ENCODE measurements around the gene MYLK.
A peak's percentile ranks its signal among the peaks of the same experiment; 100 is the strongest.

Gene MYLK

DNA sequence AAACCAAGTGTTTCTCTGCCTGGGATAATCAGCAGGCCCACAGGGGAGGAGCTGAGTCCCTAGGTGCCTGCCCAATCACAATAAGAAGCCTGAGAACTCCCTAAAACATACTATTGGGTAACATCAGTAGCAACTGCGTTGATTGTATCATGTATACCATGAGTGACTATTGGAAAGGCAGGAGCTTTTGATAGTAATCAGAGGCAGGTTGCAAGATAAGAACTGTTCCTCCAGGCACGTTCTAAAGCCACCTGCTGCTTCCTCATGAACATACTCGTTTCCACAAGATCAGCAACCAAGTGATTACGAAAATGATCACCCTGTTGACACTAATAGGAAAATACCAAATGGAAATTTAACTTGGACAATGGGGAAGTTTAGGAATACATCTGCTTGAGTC lies 6.7 kb downstream of the MYLK start:
- DNase-seq (ENCODE audit: low read depth), result no peak
- TF ChIP-seq, protein P1, sequence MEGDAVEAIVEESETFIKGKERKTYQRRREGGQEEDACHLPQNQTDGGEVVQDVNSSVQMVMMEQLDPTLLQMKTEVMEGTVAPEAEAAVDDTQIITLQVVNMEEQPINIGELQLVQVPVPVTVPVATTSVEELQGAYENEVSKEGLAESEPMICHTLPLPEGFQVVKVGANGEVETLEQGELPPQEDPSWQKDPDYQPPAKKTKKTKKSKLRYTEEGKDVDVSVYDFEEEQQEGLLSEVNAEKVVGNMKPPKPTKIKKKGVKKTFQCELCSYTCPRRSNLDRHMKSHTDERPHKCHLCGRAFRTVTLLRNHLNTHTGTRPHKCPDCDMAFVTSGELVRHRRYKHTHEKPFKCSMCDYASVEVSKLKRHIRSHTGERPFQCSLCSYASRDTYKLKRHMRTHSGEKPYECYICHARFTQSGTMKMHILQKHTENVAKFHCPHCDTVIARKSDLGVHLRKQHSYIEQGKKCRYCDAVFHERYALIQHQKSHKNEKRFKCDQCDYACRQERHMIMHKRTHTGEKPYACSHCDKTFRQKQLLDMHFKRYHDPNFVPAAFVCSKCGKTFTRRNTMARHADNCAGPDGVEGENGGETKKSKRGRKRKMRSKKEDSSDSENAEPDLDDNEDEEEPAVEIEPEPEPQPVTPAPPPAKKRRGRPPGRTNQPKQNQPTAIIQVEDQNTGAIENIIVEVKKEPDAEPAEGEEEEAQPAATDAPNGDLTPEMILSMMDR (IDR thresholded peaks at IDR 0.05; ENCODE audit: control insufficient read depth, extremely low read depth, insufficient read depth), result no peak
- no peak overlapping the region for H3K4me3 ChIP-seq (ENCODE audit: low read depth, low read length)

DNA sequence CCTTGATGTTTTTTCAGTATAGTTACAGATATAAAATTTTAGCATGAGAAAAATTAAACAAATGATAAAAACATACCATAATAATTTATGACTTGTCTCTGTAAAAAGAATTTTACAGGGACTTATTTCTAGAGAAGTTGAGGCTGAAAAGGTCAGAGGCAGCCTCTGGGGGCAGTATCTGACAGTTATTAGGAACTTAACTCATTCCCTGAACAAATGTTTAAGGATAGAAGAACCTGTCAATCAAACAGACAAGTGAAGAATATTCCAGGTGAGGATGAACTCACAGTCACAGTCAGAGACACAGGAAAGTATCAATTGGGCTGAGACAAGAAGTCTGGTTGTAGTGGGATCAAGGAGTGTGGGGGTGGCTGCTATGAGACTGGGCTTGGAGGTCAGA lies 7.3 kb downstream of the MYLK start:
- no peak overlapping the region for H3K4me3 ChIP-seq (ENCODE audit: low read depth, low read length)
- DNase-seq (ENCODE audit: low read depth), result no peak
- TF ChIP-seq, protein P1 (IDR thresholded peaks at IDR 0.05; ENCODE audit: control insufficient read depth, extremely low read depth, insufficient read depth), result 0 out of 2 replicates have a peak, but pooled peaks have one; percentile 19

DNA sequence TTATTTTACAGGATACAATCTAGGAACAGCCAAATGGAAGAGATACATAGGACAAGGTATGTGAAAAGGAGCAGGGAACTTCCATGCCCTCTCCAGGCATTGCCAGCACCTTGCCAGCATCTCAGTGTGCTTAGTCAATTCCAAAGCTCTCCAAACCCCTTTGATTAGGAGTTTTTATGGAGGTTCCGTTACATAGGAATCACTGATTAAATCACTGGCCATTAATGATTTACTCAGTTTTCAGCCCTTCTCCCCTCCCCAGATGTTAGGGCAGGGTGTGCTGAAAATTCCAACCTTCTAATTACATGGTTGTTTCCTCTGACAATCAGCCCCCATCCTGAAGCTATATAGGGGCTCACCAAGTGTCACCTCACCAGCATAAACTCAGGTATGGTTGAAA lies 11.5 kb downstream of the MYLK start:
- no peak for DNase-seq (ENCODE audit: low read depth)
- TF ChIP-seq, protein P1 (IDR thresholded peaks at IDR 0.05; ENCODE audit: control insufficient read depth, extremely low read depth, insufficient read depth), result no peak
- no peak overlapping the region for H3K4me3 ChIP-seq (ENCODE audit: low read depth, low read length)

DNA sequence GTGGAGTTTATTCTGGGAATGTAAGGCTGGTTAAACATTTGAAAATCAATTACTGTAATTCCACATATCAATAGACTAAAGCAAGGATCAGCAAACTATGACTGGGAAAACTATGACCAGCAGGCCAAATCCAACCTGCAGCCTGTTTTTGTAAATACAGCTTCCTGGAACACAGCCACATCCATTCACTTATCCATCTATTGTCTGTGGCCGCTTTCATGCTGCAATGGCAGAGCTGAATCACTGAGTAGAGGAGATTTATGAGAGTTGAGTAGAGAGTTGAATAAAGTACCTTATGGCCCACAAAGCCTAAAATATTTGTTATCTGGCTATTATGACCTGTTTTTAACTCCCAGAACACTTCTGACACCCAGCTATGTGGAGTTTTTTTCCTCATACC lies 12.2 kb downstream of the MYLK start:
- H3K4me3 ChIP-seq (ENCODE audit: low read depth, low read length), result no peak overlapping the region
- DNase-seq (ENCODE audit: low read depth), result no peak
- TF ChIP-seq, protein P1 (IDR thresholded peaks at IDR 0.05; ENCODE audit: control insufficient read depth, extremely low read depth, insufficient read depth), result no peak

DNA sequence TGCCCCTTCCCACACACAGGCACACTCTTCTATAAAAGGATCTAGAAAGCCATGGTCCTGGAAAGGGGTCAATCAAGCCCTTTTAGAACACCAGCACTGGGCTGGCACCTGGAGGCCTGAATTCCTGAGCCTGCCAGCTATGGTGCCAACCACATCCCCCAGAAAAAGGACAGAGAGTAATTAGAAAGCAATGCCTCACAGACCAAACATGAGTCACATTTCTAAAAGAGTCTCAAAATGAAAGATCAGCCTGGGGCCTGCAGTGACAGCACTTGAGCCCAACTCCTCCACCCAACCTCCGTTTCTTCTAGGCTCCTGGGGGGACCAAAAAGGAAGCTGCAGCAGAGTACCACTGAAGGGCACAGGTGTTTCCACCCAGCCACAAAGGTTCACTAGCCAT lies 14.1 kb downstream of the MYLK start:
- no peak overlapping the region for H3K4me3 ChIP-seq (ENCODE audit: low read depth, low read length)
- TF ChIP-seq, protein P1 (IDR thresholded peaks at IDR 0.05; ENCODE audit: control insufficient read depth, extremely low read depth, insufficient read depth), result no peak
- DNase-seq (ENCODE audit: low read depth), result no peak

- no peak for DNase-seq (ENCODE audit: low read depth)
- no peak overlapping the region for H3K4me3 ChIP-seq (ENCODE audit: low read depth, low read length)
- TF ChIP-seq, protein P1 (IDR thresholded peaks at IDR 0.05; ENCODE audit: control insufficient read depth, extremely low read depth, insufficient read depth), result no peak
Measured at GRCh38 chr3:123869165-123869564, 15.0 kb downstream of the MYLK start.

DNA sequence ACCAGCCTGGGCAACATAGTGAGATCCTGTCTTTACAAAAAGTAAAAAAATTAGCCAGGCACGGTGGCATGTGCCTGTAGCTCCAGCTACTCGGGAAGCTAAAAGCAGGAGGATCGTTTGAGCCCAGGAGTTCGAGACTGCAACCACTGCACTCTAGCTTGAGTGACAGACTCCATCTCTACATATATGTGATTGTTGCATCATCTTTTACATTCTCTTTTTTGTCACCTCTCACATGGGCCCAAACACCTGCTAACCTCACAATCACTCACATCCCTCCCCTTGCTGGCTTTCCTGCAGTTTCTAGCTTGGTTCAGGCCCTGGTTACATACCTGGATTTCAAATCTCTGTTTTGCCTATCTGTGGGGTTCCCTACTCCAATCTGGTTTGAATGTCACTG lies 19.4 kb downstream of the MYLK start:
- DNase-seq (ENCODE audit: low read depth), result no peak
- no peak overlapping the region for H3K4me3 ChIP-seq (ENCODE audit: low read depth, low read length)
- TF ChIP-seq, protein P1 (IDR thresholded peaks at IDR 0.05; ENCODE audit: control insufficient read depth, extremely low read depth, insufficient read depth), result no peak
